Activated gamma-delta T cell treated with anti-CD3 and anti-CD28 coated beads, Interleukin-2, amount 50 U/mL, for 16 hours (primary cell): ENCODE data around the gene OR3A3.
"Not testable (repeated sequence)": the region's sequence is repeated elsewhere in the genome, so short reads cannot be mapped to it uniquely, and the experiment has no call there.

Source experiments
- DNase-seq: peaks from one replicate; pipeline ENCODE4 v3.0.0-alpha.2; 2020; ENCODE audit warnings: low read depth

OR3A3 gene

GRCh38 chr17:3411070-3411469 lies at the start of gene OR3A3:
TSS of gene OR3A3 (plus strand) at chr17:3411370.
- DNase-seq: no peak

GRCh38 chr17:3371167-3371566 lies 40.0 kb upstream of the OR3A3 start:
- DNase-seq: not testable (repeated sequence)

DNA sequence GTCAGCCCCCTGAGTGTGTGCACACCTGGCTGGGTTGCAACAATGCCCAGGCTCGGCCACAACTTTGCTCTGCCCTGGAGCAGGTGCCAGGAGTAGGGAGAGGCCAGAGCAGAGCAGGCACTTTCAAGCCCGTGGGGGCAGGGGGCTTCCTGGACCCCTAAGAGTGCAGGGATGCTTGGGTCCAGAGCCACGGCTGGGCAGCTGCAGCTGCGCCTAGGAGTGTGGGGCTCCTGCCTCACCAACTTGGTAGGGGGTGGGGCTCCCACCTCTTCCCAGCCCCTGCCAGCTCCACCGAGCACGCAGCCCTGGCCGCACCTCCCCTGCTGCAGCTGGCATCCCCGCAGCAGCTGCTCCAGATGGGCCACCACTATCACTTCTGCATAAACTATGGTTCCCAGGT lies 32.8 kb upstream of the OR3A3 start:
- DNase-seq: no peak

DNA sequence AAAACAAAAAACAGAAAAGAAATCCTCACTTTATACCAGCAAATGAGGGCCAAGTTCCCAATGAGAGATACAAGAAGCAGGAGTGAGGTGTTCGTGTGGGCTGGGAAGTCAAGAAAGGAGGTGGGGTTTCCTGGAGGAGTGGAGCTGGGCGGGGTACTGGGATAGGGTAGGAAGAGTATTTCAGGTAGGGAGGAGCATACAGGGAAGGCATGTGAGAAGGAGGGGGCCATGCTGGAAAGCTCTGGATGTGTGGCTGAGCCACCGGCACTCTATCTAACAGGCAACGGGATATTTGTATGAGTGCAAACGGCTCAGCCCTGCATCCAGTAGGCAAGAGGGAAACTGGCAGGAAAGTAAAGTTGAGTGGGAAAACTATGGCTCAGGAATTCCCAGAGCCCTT lies 29.2 kb upstream of the OR3A3 start:
- no peak for DNase-seq

DNA sequence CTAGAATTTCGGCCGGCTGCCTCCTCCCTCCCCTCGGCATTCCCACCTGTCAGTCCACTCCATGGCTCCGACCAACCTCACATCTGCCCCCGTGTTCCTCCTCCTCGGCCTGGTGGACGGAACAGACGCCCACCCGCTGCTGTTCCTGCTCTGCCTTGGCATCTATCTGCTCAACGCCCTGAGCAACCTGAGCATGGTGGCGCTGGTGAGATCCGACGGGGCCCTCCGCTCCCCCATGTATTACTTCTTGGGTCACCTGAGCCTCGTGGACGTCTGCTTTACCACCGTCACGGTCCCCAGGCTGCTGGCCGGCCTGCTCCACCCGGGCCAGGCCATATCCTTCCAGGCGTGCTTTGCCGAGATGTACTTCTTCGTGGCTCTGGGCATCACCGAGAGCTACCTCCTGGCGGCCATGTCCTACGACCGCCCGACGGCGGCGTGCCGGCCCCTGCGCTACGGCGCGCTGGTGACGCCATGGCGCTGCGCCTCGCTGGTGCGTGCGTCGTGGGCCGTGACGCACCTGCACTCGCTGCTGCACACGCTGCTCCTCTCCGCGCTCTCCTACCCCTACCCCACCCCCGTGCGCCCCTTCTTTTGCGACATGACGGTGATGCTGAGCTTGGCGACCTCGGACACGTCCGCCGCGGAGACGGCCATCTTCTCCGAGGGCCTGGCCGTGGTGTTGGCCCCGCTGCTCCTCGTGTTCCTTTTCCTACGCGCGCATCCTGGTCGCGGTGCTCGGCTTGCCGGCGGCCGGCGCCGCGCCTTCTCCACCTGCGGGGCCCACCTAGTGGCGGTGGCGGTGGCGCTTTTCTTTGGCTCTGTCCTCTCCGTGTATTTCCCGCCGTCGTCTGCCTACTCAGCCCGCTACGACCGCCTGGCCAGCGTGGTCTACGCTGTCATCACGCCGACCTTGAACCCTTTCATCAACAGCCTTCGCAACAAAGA lies 25.0 kb upstream of the OR3A3 start, which contains the start of gene OR3A2:
OR3A2 (minus strand) TSS at position 440 of the 948 bp plus-strand sequence.
- DNase-seq: no peak

- no peak for DNase-seq
These were observed 21.4 kb upstream of the OR3A3 start for GRCh38 chr17:3389791-3390190.

- not testable (repeated sequence) for DNase-seq
These were observed 13.4 kb upstream of the OR3A3 start for GRCh38 chr17:3397801-3398200.

- DNase-seq: no peak
These were observed 12.9 kb upstream of the OR3A3 start, which contains the start of gene OR1E1 for GRCh38 chr17:3398310-3398709. TSS of gene OR1E1 (minus strand) at chr17:3398410. CDS start at chr17:3398410, 0 bp downstream.

GRCh38 chr17:3400055-3400454 lies 11.1 kb upstream of the OR3A3 start:
- no peak for DNase-seq

GRCh38 chr17:3401786-3402185 lies 9.4 kb upstream of the OR3A3 start:
- DNase-seq: no peak

GRCh38 chr17:3403856-3404255 lies 7.3 kb upstream of the OR3A3 start:
- DNase-seq: not testable (repeated sequence)

GRCh38 chr17:3412216-3412615 lies 1.0 kb downstream of the OR3A3 start:
- not testable (repeated sequence) for DNase-seq

GRCh38 chr17:3415610-3416009 lies 4.4 kb downstream of the OR3A3 start:
- DNase-seq: no peak

DNA sequence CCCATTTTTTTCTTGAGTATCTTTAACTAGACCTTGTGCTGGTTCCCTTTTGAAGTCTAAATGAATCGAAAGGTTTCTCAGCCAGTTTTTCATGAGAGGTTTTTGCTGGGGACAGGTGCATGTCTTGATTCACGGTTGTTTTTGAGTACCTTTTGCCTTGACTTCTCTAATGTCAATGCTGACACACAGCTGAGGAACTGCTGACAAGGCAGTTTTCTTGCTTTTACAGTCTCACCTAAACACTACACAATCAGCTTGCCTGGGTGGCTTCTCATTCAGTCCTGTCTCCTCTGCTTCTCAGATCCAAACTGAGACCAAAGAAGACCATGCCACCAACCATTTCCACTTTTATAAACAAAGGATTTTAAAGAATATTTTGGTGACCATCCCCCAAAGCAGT lies 7.1 kb downstream of the OR3A3 start:
- DNase-seq: no peak

DNA sequence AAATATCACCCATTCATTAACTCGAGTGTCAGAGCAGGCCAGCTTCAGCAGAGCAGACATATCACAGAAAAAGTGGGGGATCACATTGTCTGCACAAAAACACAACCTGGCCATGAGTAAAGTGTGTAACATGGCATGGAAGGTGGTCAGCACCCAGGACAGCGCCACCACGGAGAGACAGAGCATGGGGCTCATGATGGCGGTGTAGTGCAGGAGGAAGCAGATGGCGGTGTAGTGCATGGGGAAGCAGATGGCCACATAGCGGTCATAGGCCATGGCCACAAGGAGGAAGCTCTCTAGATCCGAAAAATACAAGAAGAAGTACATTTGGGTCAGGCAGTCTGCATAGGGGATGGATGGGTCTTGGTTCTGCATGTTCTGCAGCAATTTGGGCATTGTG lies 22.0 kb downstream of the OR3A3 start:
- not testable (repeated sequence) for DNase-seq

DNA sequence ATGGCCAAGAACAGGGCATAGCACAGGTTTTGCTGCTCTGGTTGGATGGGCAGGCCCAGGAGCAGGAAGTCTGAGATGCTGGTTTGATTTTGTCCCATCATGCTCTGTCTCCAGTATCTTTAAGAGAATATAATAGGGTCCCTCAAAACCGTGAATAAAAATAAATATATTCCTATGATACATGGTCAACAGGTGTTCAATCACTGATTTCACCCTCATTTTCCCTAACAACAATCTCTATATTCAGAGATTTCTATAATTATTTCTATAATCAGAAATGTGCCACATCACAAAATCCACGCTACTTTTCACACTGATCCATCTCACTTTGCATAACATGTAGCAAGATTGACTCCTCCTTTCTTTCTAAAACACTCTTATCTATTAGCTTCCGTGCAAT lies 22.6 kb downstream of the OR3A3 start, which contains the start of gene OR1E2:
OR1E2 (minus strand) TSS at position 101 of the 400 bp plus-strand sequence; CDS start at position 101, 0 bp downstream.
- DNase-seq: no peak

DNA sequence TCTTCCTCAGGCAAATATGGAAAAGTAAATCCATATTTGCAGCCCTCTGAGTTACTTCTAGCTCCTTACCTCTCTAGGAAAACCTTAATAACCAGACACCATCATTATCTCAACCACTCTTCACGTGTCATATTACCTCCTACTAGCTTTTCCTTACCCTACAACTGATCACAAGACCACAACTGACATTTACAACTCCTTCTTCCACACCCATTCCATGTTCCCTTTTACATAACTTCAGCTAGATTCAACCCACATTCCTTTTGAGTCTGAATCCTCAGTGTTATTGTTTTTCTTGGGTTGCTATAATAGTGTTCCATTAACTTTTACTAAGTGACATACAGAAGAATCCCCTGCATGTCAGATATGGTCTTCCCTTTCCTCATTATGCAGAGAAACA lies 27.2 kb downstream of the OR3A3 start:
- DNase-seq: no peak

DNA sequence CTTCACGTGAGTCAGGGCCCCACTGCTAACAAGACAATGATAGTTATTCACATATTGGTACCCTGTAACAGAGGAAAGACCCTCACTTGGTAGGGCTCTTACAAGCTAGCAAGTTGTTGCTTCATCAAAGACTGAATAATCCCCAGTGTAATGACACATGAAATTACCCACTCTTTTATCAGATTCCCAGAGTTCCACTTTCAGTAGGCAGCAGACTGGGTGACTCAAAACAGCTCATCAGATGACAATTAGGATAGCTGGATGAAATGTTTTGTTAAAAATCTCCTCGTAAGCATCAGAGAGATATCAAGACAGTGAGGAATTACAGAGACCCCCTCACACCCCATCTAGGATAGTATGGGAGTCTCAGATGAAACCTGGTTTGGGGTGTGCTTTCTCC lies 29.3 kb downstream of the OR3A3 start:
- no peak for DNase-seq

DNA sequence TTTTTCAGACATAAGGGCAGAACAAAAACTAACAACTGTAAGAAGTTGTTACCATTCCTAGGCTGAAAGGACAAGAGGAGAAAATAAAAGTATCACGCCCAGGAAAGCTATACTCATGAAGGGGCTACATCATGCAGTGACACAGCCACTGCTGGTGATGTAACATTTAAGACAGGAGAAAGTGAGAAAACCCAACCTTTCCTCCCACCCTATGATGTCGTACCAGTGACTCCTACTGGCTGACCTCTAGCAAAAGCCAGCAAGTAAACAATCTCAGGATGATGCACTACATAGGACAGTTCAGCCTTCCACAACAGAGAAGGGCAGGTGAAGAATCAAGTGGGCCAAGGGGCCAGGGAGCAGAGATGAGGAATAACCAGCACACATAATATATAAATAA lies 36.5 kb downstream of the OR3A3 start:
- no peak for DNase-seq

- no peak for DNase-seq
These were observed 37.0 kb downstream of the OR3A3 start for GRCh38 chr17:3448059-3448665.

- not testable (repeated sequence) for DNase-seq
These were observed 55.2 kb downstream of the OR3A3 start for GRCh38 chr17:3466355-3466754.

GRCh38 chr17:3469529-3469928 lies 58.4 kb downstream of the OR3A3 start:
- no peak for DNase-seq

- DNase-seq: no peak
These were observed 60.4 kb downstream of the OR3A3 start, which contains the start of gene SPATA22 for GRCh38 chr17:3471599-3471998. TSS of gene SPATA22 (minus strand) at chr17:3471819. CDS start at chr17:3469325, 2,494 bp downstream.
